Measurements from ENCODE around the gene DMAC2L. TPM values are rescaled to one million over a fixed set of nuclear protein-coding genes. Genes with fewer than 3 reads are reported as not detected.

DMAC2L gene
- total RNA-seq, 1 experiment from 2014 or later, result 14.0 TPM

DNA sequence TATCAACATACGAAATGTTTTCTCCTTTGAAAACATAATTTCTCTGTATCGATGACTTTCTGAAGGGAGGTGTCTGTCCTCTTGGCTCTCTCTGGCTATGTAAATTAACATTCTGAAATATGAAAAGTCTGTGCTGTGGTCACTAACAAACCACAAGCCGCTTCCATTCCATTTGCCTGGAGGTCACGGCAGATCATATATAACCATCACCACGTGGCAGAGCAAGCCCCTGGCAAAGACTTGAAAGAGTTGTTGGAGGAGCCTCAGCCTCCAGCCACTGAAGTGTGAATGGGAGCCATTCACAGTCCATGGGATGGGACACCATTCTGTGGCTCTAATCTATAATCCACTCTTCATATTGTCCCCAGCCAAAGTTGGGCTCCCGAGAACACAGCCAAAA, 45.0 kb downstream of the DMAC2L start (continued):
- TF ChIP-seq, protein P1, sequence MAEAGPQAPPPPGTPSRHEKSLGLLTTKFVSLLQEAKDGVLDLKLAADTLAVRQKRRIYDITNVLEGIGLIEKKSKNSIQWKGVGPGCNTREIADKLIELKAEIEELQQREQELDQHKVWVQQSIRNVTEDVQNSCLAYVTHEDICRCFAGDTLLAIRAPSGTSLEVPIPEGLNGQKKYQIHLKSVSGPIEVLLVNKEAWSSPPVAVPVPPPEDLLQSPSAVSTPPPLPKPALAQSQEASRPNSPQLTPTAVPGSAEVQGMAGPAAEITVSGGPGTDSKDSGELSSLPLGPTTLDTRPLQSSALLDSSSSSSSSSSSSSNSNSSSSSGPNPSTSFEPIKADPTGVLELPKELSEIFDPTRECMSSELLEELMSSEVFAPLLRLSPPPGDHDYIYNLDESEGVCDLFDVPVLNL (CRISPR knock-in tag; IDR thresholded peaks at IDR 0.05; ENCODE audit: borderline replicate concordance, low read depth), result no peak
- TF ChIP-seq ZNF121 (CRISPR knock-in tag; IDR thresholded peaks at IDR 0.05), result no peak

DNA sequence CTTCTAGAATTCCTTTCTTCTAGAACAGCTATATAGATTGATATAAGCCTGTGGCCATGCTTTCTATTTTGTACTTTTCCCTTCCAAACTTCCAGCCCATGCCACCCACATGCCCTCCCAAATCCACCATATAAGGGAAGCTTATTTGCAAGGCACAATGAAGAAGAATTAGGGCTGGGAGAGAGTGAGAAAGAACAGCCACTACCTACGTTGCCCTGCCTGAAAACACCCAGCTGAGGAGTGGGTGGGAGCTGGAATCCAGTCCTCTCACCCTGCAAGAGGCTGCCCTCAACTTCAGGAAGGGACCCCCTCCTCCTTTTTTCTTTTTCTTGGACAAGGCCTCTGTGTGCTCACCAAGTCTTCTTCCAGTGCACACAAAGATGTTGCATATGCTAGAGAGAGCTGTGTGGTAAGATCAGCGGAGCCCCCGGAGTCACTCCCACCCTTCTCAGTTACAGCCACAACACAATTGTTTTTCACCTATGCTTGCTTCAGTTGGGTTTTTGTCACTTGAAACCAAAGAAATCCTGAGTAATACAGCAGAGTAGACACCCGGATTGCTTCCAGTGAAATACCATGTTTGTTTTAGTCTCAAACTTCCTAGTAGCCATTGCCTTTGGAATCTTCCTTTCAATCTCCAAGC, 45.8 kb downstream of the DMAC2L start:
- Mint-ChIP-seq H3K4me1 (0 out of 2 replicates have a peak, but pooled peaks cover 2% of the 10 kb centered on the region), H3K36me3 (no peaks in the 10 kb centered on the region), H3K9me3 (peaks cover 7% of the 10 kb centered on the region), H3K27ac (no peak overlapping the region), H3K27me3 (ENCODE audit: low read depth) (no peaks in the 10 kb centered on the region), H3K4me3 (no peak overlapping the region)
- TF ChIP-seq, protein P2, sequence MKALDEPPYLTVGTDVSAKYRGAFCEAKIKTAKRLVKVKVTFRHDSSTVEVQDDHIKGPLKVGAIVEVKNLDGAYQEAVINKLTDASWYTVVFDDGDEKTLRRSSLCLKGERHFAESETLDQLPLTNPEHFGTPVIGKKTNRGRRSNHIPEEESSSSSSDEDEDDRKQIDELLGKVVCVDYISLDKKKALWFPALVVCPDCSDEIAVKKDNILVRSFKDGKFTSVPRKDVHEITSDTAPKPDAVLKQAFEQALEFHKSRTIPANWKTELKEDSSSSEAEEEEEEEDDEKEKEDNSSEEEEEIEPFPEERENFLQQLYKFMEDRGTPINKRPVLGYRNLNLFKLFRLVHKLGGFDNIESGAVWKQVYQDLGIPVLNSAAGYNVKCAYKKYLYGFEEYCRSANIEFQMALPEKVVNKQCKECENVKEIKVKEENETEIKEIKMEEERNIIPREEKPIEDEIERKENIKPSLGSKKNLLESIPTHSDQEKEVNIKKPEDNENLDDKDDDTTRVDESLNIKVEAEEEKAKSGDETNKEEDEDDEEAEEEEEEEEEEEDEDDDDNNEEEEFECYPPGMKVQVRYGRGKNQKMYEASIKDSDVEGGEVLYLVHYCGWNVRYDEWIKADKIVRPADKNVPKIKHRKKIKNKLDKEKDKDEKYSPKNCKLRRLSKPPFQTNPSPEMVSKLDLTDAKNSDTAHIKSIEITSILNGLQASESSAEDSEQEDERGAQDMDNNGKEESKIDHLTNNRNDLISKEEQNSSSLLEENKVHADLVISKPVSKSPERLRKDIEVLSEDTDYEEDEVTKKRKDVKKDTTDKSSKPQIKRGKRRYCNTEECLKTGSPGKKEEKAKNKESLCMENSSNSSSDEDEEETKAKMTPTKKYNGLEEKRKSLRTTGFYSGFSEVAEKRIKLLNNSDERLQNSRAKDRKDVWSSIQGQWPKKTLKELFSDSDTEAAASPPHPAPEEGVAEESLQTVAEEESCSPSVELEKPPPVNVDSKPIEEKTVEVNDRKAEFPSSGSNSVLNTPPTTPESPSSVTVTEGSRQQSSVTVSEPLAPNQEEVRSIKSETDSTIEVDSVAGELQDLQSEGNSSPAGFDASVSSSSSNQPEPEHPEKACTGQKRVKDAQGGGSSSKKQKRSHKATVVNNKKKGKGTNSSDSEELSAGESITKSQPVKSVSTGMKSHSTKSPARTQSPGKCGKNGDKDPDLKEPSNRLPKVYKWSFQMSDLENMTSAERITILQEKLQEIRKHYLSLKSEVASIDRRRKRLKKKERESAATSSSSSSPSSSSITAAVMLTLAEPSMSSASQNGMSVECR (CRISPR knock-in tag; IDR thresholded peaks at IDR 0.05; ENCODE audit: borderline replicate concordance), result no peak
- ATAC-seq (no peak), DNase-seq (ENCODE audit: low spot score) (no peak)
- ChIA-PET POLR2A (no interaction called here), CTCF (interaction anchor here (0.9 to 1.3 kb wide), 2 partner anchors 10 to 46 kb away, joined by 3 read pairs; partner anchors contain the start of genes DMAC2L and L2HGDH)

DNA sequence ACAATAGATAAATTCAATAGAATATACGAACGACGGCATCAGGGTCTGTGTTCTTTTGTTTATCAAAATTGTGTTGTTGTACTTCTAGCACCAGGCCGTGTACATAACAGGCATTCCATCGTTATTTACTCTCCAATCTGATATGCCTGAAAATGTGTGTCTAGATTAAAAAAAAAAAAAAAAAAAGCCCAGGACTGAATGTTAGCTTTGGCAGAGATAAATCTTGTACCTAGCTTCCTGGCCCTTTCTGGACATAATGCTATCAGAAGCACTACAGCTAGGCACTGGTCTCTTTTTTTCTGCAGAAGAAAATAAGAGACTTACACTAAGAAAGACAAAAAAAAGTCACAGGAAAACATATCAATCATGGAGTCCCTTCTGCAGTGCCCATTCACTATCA, 47.5 kb downstream of the DMAC2L start:
- TF ChIP-seq ELF4 (CRISPR knock-in tag; IDR thresholded peaks at IDR 0.05; ENCODE audit: low read depth) (no peak), ZNF219 (CRISPR knock-in tag; IDR thresholded peaks at IDR 0.05; ENCODE audit: borderline replicate concordance) (no peak), SOX15 (CRISPR knock-in tag; IDR thresholded peaks at IDR 0.05) (no peak), TP53 (CRISPR knock-in tag; IDR thresholded peaks at IDR 0.05) (no peak), JAZF1 (CRISPR knock-in tag; IDR thresholded peaks at IDR 0.05) (no peak), RORB (CRISPR knock-in tag; IDR thresholded peaks at IDR 0.05) (no peak), FOXP1 (CRISPR knock-in tag; IDR thresholded peaks at IDR 0.05; ENCODE audit: borderline replicate concordance) (no peak), ZNF317 (CRISPR knock-in tag; IDR thresholded peaks at IDR 0.05; ENCODE audit: borderline replicate concordance, low read depth) (no peak), RELA (CRISPR knock-in tag; IDR thresholded peaks at IDR 0.05; ENCODE audit: borderline replicate concordance) (no peak), ZBTB21 (CRISPR knock-in tag; IDR thresholded peaks at IDR 0.05; ENCODE audit: borderline replicate concordance) (no peak), ESRRA (CRISPR knock-in tag; IDR thresholded peaks at IDR 0.05; ENCODE audit: borderline replicate concordance) (no peak)
- TF ChIP-seq, protein P3, sequence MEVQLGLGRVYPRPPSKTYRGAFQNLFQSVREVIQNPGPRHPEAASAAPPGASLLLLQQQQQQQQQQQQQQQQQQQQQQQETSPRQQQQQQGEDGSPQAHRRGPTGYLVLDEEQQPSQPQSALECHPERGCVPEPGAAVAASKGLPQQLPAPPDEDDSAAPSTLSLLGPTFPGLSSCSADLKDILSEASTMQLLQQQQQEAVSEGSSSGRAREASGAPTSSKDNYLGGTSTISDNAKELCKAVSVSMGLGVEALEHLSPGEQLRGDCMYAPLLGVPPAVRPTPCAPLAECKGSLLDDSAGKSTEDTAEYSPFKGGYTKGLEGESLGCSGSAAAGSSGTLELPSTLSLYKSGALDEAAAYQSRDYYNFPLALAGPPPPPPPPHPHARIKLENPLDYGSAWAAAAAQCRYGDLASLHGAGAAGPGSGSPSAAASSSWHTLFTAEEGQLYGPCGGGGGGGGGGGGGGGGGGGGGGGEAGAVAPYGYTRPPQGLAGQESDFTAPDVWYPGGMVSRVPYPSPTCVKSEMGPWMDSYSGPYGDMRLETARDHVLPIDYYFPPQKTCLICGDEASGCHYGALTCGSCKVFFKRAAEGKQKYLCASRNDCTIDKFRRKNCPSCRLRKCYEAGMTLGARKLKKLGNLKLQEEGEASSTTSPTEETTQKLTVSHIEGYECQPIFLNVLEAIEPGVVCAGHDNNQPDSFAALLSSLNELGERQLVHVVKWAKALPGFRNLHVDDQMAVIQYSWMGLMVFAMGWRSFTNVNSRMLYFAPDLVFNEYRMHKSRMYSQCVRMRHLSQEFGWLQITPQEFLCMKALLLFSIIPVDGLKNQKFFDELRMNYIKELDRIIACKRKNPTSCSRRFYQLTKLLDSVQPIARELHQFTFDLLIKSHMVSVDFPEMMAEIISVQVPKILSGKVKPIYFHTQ (CRISPR knock-in tag; IDR thresholded peaks at IDR 0.05), result no peak
- TF ChIP-seq, protein P4, sequence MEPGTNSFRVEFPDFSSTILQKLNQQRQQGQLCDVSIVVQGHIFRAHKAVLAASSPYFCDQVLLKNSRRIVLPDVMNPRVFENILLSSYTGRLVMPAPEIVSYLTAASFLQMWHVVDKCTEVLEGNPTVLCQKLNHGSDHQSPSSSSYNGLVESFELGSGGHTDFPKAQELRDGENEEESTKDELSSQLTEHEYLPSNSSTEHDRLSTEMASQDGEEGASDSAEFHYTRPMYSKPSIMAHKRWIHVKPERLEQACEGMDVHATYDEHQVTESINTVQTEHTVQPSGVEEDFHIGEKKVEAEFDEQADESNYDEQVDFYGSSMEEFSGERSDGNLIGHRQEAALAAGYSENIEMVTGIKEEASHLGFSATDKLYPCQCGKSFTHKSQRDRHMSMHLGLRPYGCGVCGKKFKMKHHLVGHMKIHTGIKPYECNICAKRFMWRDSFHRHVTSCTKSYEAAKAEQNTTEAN (CRISPR knock-in tag; IDR thresholded peaks at IDR 0.05), result no peak
- TF ChIP-seq, protein P5, sequence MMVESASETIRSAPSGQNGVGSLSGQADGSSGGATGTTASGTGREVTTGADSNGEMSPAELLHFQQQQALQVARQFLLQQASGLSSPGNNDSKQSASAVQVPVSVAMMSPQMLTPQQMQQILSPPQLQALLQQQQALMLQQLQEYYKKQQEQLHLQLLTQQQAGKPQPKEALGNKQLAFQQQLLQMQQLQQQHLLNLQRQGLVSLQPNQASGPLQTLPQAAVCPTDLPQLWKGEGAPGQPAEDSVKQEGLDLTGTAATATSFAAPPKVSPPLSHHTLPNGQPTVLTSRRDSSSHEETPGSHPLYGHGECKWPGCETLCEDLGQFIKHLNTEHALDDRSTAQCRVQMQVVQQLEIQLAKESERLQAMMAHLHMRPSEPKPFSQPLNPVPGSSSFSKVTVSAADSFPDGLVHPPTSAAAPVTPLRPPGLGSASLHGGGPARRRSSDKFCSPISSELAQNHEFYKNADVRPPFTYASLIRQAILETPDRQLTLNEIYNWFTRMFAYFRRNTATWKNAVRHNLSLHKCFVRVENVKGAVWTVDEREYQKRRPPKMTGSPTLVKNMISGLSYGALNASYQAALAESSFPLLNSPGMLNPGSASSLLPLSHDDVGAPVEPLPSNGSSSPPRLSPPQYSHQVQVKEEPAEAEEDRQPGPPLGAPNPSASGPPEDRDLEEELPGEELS (CRISPR knock-in tag; IDR thresholded peaks at IDR 0.05), result no peak
- TF ChIP-seq, protein P6, sequence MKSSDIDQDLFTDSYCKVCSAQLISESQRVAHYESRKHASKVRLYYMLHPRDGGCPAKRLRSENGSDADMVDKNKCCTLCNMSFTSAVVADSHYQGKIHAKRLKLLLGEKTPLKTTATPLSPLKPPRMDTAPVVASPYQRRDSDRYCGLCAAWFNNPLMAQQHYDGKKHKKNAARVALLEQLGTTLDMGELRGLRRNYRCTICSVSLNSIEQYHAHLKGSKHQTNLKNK (CRISPR knock-in tag; IDR thresholded peaks at IDR 0.05), result no peak
- ATAC-seq, result no peak
- ChIA-PET CTCF (interaction anchor here (0.7 to 1.0 kb wide), 3 partner anchors 9 to 39 kb away, joined by 3 read pairs; no protein-coding TSS in a partner anchor), POLR2A (no interaction called here)
- Mint-ChIP-seq H3K4me1 (0 out of 2 replicates have a peak, but pooled peaks cover 2% of the 10 kb centered on the region), H3K27ac (no peak overlapping the region), H3K4me3 (no peak overlapping the region), H3K36me3 (no peaks in the 10 kb centered on the region), H3K27me3 (ENCODE audit: low read depth) (no peaks in the 10 kb centered on the region), H3K9me3 (peaks cover 7% of the 10 kb centered on the region)
- DNase-seq (ENCODE audit: low spot score), result no peak
